ENCODE data around the gene TMEM52.

TMEM52 gene

GRCh38 chr1:1918901-1919303 is at the start of gene TMEM52:
TMEM52 (minus strand) TSS chr1:1919279; CDS start chr1:1919265, 14 bp downstream.
- no peak for DNase-seq (ENCODE audit: low read depth)

- no peak for DNase-seq (ENCODE audit: low read depth)
Measured at GRCh38 chr1:1967879-1968278, 48.8 kb upstream of the TMEM52 start.

GRCh38 chr1:1967151-1967550 is 48.1 kb upstream of the TMEM52 start:
- no peak for DNase-seq (ENCODE audit: low read depth)

- DNase-seq (ENCODE audit: low read depth): no peak
Measured at GRCh38 chr1:1966071-1966740, 47.1 kb upstream of the TMEM52 start.

- no peak for DNase-seq (ENCODE audit: low read depth)
Measured at GRCh38 chr1:1965546-1965945, 46.5 kb upstream of the TMEM52 start.

GRCh38 chr1:1964811-1965210 is 45.7 kb upstream of the TMEM52 start:
- DNase-seq (ENCODE audit: low read depth): no peak

- no peak for DNase-seq (ENCODE audit: low read depth)
Measured at GRCh38 chr1:1963570-1963969, 44.5 kb upstream of the TMEM52 start.

GRCh38 chr1:1962752-1963151 is 43.7 kb upstream of the TMEM52 start:
- no peak for DNase-seq (ENCODE audit: low read depth)

- DNase-seq (ENCODE audit: low read depth): no peak
Measured at GRCh38 chr1:1960480-1961196, 41.6 kb upstream of the TMEM52 start.

GRCh38 chr1:1959840-1960479 is 40.9 kb upstream of the TMEM52 start:
- peak; percentile 42 for DNase-seq (ENCODE audit: low read depth)

- no peak for DNase-seq (ENCODE audit: low read depth)
Measured at GRCh38 chr1:1959459-1959839, 40.4 kb upstream of the TMEM52 start.

- no peak for DNase-seq (ENCODE audit: low read depth)
Measured at GRCh38 chr1:1958071-1958541, 39.0 kb upstream of the TMEM52 start.

- DNase-seq (ENCODE audit: low read depth): no peak
Measured at GRCh38 chr1:1957533-1957961, 38.5 kb upstream of the TMEM52 start.

- DNase-seq (ENCODE audit: low read depth): no peak
Measured at GRCh38 chr1:1956586-1957532, 37.8 kb upstream of the TMEM52 start.

GRCh38 chr1:1956101-1956500 is 37.0 kb upstream of the TMEM52 start:
- DNase-seq (ENCODE audit: low read depth): no peak

GRCh38 chr1:1955621-1956094 is 36.6 kb upstream of the TMEM52 start:
- DNase-seq (ENCODE audit: low read depth): no peak

GRCh38 chr1:1954831-1955441 is 35.9 kb upstream of the TMEM52 start:
- DNase-seq (ENCODE audit: low read depth): no peak

- DNase-seq (ENCODE audit: low read depth): no peak
Measured at GRCh38 chr1:1954015-1954414, 34.9 kb upstream of the TMEM52 start.

- DNase-seq (ENCODE audit: low read depth): no peak
Measured at GRCh38 chr1:1950940-1951339, 31.9 kb upstream of the TMEM52 start.

- no peak for DNase-seq (ENCODE audit: low read depth)
Measured at GRCh38 chr1:1948783-1949182, 29.7 kb upstream of the TMEM52 start.

- DNase-seq (ENCODE audit: low read depth): no peak
Measured at GRCh38 chr1:1947493-1947892, 28.4 kb upstream of the TMEM52 start.

All from stimulated activated CD8-positive, alpha-beta memory T cell treated with anti-CD3 and anti-CD28 coated beads, Interleukin-12 subunit alpha, Interleukin-12 subunit beta, amount 100 ng/mL, for 4 hours (primary cell).